Suprapubic skin (tissue), 3 donors: ENCODE results near the gene QKI.

Source experiments
- POLR2A ChIP-seq, 2 donors: fragments of 450-650 bp; IDR thresholded peaks; one replicate each; pipeline ENCODE4 v1.6.1; 2017; ENCODE audit warnings: antibody characterized with exemption in 2 of 2, mild to moderate bottlenecking in 2 of 2, moderate library complexity in 2 of 2
- TF ChIP-seq, protein P1 (sequence below), 2 donors: fragments of 200-600 bp in 1 of 2; fragments of 450-650 bp in 1 of 2; sonication (generic) in 1 of 2; IDR thresholded peaks; one replicate each; pipeline ENCODE4 v1.5.1; 2016 to 2019; ENCODE audit warnings: antibody characterized with exemption in 2 of 2, mild to moderate bottlenecking in 1 of 2, moderate library complexity in 1 of 2

GRCh38 chr6:163602851-163603250, 188.3 kb downstream of the QKI start:
- TF ChIP-seq POLR2A (IDR thresholded peaks at IDR 0.05): no peak
- TF ChIP-seq, protein P1, sequence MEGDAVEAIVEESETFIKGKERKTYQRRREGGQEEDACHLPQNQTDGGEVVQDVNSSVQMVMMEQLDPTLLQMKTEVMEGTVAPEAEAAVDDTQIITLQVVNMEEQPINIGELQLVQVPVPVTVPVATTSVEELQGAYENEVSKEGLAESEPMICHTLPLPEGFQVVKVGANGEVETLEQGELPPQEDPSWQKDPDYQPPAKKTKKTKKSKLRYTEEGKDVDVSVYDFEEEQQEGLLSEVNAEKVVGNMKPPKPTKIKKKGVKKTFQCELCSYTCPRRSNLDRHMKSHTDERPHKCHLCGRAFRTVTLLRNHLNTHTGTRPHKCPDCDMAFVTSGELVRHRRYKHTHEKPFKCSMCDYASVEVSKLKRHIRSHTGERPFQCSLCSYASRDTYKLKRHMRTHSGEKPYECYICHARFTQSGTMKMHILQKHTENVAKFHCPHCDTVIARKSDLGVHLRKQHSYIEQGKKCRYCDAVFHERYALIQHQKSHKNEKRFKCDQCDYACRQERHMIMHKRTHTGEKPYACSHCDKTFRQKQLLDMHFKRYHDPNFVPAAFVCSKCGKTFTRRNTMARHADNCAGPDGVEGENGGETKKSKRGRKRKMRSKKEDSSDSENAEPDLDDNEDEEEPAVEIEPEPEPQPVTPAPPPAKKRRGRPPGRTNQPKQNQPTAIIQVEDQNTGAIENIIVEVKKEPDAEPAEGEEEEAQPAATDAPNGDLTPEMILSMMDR (IDR thresholded peaks at IDR 0.05): no peak
